B cell (primary cell): ENCODE results near the gene C6orf118. TPM values are rescaled to one million over a fixed set of nuclear protein-coding genes. Genes with fewer than 3 reads are reported as not detected.

ENCODE experiments used
- ATAC-seq: fragments of 200-7000 bp; cut with Tn5 transposase; one replicate; pipeline ENCODE4 v1.10.0; 2021; ENCODE audit warnings: low read depth, mild to moderate bottlenecking, moderate number of reproducible peaks, moderate library complexity
- CTCF ChIA-PET: fragments of 350-600 bp; sonication (Branson Sonifier 250); formaldehyde crosslinking; loops from one replicate; lab custom pipeline; 2021; ENCODE audit warnings: antibody characterized with exemption, inconsistent platforms; lab: Charles Lee
- POLR2A ChIA-PET: fragments of 350-600 bp; sonication (Branson Sonifier 250); formaldehyde crosslinking; loops from one replicate; lab custom pipeline; 2021; ENCODE audit warnings: antibody characterized with exemption; lab: Charles Lee
- DNase-seq: peaks from one replicate; pipeline ENCODE4 v3.0.0; 2013
- H2AFZ ChIP-seq: 2 replicates; pipeline ENCODE4 v1.6.1; 2012; ENCODE audit warnings: mild to moderate bottlenecking, low read depth, low read length; ENCODE audit not compliant: insufficient read depth, poor library complexity, severe bottlenecking
- H3K27ac ChIP-seq, 2 donors: 1 replicate in 1 of 2; 2 replicates in 1 of 2; pipeline ENCODE4 v1.5.1; 2012 to 2013; ENCODE audit warnings: low read length in 2 of 2, mild to moderate bottlenecking in 2 of 2, moderate library complexity in 1 of 2
- H3K27me3 ChIP-seq, 4 experiments: fragments of 200-600 bp in 1 of 4; sonication (generic) in 1 of 4; replicated peaks in 1 of 4; 1 replicate in 2 of 4; 2 replicates in 2 of 4; pipeline versions ENCODE4 v1.6.1 to v1.7.0; 2013 to 2016; ENCODE audit warnings: low read length in 3 of 4, mild to moderate bottlenecking in 2 of 4, mixed read lengths in 1 of 4, moderate library complexity in 1 of 4; ENCODE audit not compliant: insufficient read depth in 4 of 4, control insufficient read depth in 3 of 4; ENCODE audit errors: control extremely low read depth in 1 of 4
- H3K36me3 ChIP-seq, 2 experiments: replicated peaks in 1 of 2; 1 replicate in 1 of 2; 2 replicates in 1 of 2; pipeline versions ENCODE4 v1.6.1 to v1.7.1; 2013; ENCODE audit warnings: low read length in 1 of 2; ENCODE audit not compliant: insufficient read depth in 2 of 2, control insufficient read depth in 1 of 2; ENCODE audit errors: control extremely low read depth in 1 of 2, extremely low read depth in 1 of 2
- H3K4me1 ChIP-seq, 2 donors: fragments of 200-600 bp in 1 of 2; sonication (generic) in 1 of 2; 1 replicate in 1 of 2; 2 replicates in 1 of 2; pipeline versions ENCODE4 v1.5.1 to v1.6.1; 2013 to 2017; ENCODE audit warnings: low read length in 2 of 2; ENCODE audit not compliant: control insufficient read depth in 2 of 2, insufficient read depth in 2 of 2
- H3K4me2 ChIP-seq: replicated peaks from 2 replicates; pipeline ENCODE3; 2012; ENCODE audit warnings: mild to moderate bottlenecking, low read depth, low read length; ENCODE audit not compliant: poor library complexity, severe bottlenecking
- H3K4me3 ChIP-seq, 5 experiments: fragments of 200-600 bp in 1 of 5; sonication (generic) in 1 of 5; 1 replicate in 3 of 5; 2 replicates in 2 of 5; pipeline versions ENCODE4 v1.5.1 to v1.7.0; 2011 to 2016; ENCODE audit warnings: low read length in 4 of 5, mild to moderate bottlenecking in 4 of 5, low read depth in 2 of 5, control low read depth in 1 of 5, moderate library complexity in 1 of 5; ENCODE audit not compliant: insufficient read depth in 1 of 5; ENCODE audit errors: control extremely low read depth in 1 of 5, extremely low read depth in 1 of 5
- H3K79me2 ChIP-seq: fragments of 200-600 bp; sonication (generic); one replicate; pipeline ENCODE4 v1.6.0; 2016; ENCODE audit warnings: low read length; ENCODE audit not compliant: control insufficient read depth, insufficient read depth
- H3K9ac ChIP-seq: fragments of 200-600 bp; sonication (generic); 2 replicates; pipeline ENCODE4 v1.6.1; 2017; ENCODE audit warnings: mild to moderate bottlenecking, low read length, moderate library complexity
- H3K9me3 ChIP-seq, 3 donors: one replicate each; pipeline versions ENCODE4 v1.6.1 to v1.7.1; 2013; ENCODE audit warnings: low read length in 2 of 3; ENCODE audit not compliant: control insufficient read depth in 2 of 3, insufficient read depth in 1 of 3; ENCODE audit errors: control extremely low read depth in 1 of 3
- H4K20me1 ChIP-seq: 2 replicates; pipeline ENCODE4 v1.6.0; 2012; ENCODE audit warnings: mild to moderate bottlenecking, low read length; ENCODE audit not compliant: insufficient read depth, control insufficient read depth, poor library complexity, severe bottlenecking
- H3K27ac Mint-ChIP-seq: one replicate; pipeline ENCODE4 v1.8.0; 2021; ENCODE audit warnings: mixed read lengths
- H3K27me3 Mint-ChIP-seq: one replicate; pipeline ENCODE4 v1.8.0; 2021; ENCODE audit warnings: mixed read lengths
- H3K4me1 Mint-ChIP-seq: one replicate; pipeline ENCODE4 v1.8.0; 2021; ENCODE audit warnings: mixed read lengths
- H3K4me3 Mint-ChIP-seq: one replicate; pipeline ENCODE4 v1.8.0; 2021; ENCODE audit warnings: mixed read lengths
- H3K9me3 Mint-ChIP-seq: one replicate; pipeline ENCODE4 v1.8.0; 2022; ENCODE audit warnings: mixed read lengths; ENCODE audit not compliant: insufficient read depth
- EZH2 ChIP-seq: IDR thresholded peaks from 2 replicates; pipeline ENCODE4 v1.6.1; 2012; ENCODE audit warnings: borderline replicate concordance, low read depth, mild to moderate bottlenecking, moderate library complexity, low read length; ENCODE audit not compliant: insufficient read depth, poor library complexity, severe bottlenecking
- WGBS: methylation state at CpG from one replicate; pipeline ENCODE4 v1.1.5; 2013; ENCODE audit warnings: missing lambda C conversion rate; ENCODE audit not compliant: insufficient coverage; 5-methylcytosine and 5-hydroxymethylcytosine counted together
- intact Hi-C: fragments of 100-400 bp; cut with micrococcal nuclease; formaldehyde crosslinking; loops from one replicate; pipeline ENCODE4 v1.10.0; 2022
- polyA plus RNA-seq: library from polyadenylated mRNA; depleted of rRNA; stranded (reverse); fragments of >200 nt; gene quantifications from 2 replicates; pipeline ENCODE4 v1.2.3, GENCODE V29; 2012
- total RNA-seq, 2 donors: library from RNA; stranded (reverse); fragments of 120-200 nt in 1 of 2; gene quantifications; 1 replicate in 1 of 2; 2 replicates in 1 of 2; pipeline versions ENCODE4 v1.2.3 to v1.2.4, GENCODE V29; 2013 to 2022
- TF ChIP-seq, protein P1 (sequence below): fragments of 200-600 bp; IDR thresholded peaks from one replicate; pipeline ENCODE4 v1.8.0; 2022; ENCODE audit warnings: antibody characterized with exemption, mild to moderate bottlenecking

Gene C6orf118
- total and polyA plus RNA-seq, 2 donors (not counting 1 experiment from before 2014, with no cell fraction given): not detected

DNA sequence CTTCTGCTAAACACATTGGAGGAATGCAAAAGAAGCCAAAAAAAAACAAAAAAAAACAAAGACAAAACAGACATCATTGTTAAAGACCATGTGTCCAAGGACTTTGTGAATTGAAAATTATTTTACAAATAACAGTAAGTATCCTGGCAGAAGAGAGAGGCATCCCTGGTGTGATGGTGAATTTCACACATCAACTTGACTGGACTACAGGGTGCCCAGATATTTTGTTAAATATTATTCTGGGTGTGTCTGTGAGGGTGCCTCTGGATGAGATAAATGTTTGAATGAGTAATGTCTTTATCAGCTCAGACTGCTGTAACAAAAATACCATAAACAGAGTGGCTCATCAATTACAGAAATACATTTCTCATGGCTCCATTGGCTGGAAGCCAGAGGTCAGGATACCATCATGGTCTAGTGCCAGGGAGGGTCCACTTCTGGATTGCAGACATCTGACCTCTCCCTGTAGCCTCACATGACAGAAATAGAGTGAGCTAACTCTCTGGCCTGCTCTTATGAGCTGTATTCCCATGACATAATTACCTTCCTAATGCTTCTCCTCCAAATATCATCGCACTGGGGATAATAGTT, 12.2 kb upstream of the C6orf118 start:
- ChIA-PET CTCF (no interaction called here), POLR2A (no interaction called here)
- ATAC-seq (no peak), DNase-seq (no peak)
- WGBS: 100% methylated on average over 1 of the region's 1 CpG
- TF ChIP-seq EZH2: no peak
- TF ChIP-seq, protein P1, sequence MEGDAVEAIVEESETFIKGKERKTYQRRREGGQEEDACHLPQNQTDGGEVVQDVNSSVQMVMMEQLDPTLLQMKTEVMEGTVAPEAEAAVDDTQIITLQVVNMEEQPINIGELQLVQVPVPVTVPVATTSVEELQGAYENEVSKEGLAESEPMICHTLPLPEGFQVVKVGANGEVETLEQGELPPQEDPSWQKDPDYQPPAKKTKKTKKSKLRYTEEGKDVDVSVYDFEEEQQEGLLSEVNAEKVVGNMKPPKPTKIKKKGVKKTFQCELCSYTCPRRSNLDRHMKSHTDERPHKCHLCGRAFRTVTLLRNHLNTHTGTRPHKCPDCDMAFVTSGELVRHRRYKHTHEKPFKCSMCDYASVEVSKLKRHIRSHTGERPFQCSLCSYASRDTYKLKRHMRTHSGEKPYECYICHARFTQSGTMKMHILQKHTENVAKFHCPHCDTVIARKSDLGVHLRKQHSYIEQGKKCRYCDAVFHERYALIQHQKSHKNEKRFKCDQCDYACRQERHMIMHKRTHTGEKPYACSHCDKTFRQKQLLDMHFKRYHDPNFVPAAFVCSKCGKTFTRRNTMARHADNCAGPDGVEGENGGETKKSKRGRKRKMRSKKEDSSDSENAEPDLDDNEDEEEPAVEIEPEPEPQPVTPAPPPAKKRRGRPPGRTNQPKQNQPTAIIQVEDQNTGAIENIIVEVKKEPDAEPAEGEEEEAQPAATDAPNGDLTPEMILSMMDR: no peak
- Mint-ChIP-seq H3K27me3 (no peaks in the 10 kb centered on the region), H3K9me3 (peaks cover 12% of the 10 kb centered on the region), H3K4me3 (no peak overlapping the region), H3K27ac (no peak overlapping the region), H3K4me1 (no peaks in the 10 kb centered on the region)
- H3K79me2 ChIP-seq: no peaks in the 10 kb centered on the region
- no peak overlapping the region for H2AFZ ChIP-seq
- no peak overlapping the region for H3K4me3 ChIP-seq
- H4K20me1 ChIP-seq: no peaks in the 10 kb centered on the region
- H3K9me3 ChIP-seq: peaks cover 0 to 32% (median 10%) of the 10 kb centered on the region in 3 donors
- no peak overlapping the region for H3K9ac ChIP-seq
- H3K4me2 ChIP-seq: no peak overlapping the region
- H3K4me1 ChIP-seq: no peaks in the 10 kb centered on the region
- intact Hi-C loops: no loop called here
- no peaks in the 10 kb centered on the region for H3K36me3 ChIP-seq
- H3K27me3 ChIP-seq: no peaks in the 10 kb centered on the region
- no peak overlapping the region for H3K27ac ChIP-seq

DNA sequence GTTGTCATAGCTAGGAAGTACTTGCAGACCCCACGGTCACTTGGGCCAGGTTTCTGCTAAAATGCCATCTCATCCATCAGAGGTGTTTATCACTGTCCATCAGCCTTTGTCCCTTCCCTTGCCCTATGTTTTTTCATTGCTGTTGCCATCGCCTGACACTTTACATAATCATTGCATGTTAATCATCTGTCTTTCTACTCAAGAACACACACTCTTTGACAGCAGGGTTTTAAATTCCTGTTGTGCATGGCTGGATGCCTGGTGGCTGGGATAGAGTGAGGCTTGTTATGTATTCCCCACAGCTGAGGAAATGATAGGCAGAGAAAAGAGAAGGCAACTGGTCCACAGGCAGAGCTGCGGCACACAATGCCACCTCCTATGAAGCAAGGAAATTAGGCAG, 11.7 kb upstream of the C6orf118 start:
- no peaks in the 10 kb centered on the region for H3K79me2 ChIP-seq
- peaks cover 0 to 36% (median 10%) of the 10 kb centered on the region in 3 donors for H3K9me3 ChIP-seq
- intact Hi-C loops: no loop called here
- no peak overlapping the region for H3K4me3 Mint-ChIP-seq
- no peak overlapping the region for H3K4me3 ChIP-seq
- peaks cover 12% of the 10 kb centered on the region for H3K9me3 Mint-ChIP-seq
- H3K27ac Mint-ChIP-seq: no peak overlapping the region
- CTCF ChIA-PET: no interaction called here
- TF ChIP-seq, protein P1: no peak
- TF ChIP-seq EZH2: no peak
- ATAC-seq: no peak
- H3K4me2 ChIP-seq: no peak overlapping the region
- no peak overlapping the region for H2AFZ ChIP-seq
- H3K36me3 ChIP-seq: no peaks in the 10 kb centered on the region
- 67% methylated on average over 1 of the region's 3 CpGs for WGBS
- H3K4me1 Mint-ChIP-seq: no peaks in the 10 kb centered on the region
- H3K9ac ChIP-seq: no peak overlapping the region
- H3K27me3 ChIP-seq: no peaks in the 10 kb centered on the region
- POLR2A ChIA-PET: no interaction called here
- no peaks in the 10 kb centered on the region for H4K20me1 ChIP-seq
- no peaks in the 10 kb centered on the region for H3K4me1 ChIP-seq
- no peak for DNase-seq
- H3K27ac ChIP-seq: no peak overlapping the region
- no peaks in the 10 kb centered on the region for H3K27me3 Mint-ChIP-seq
